Thyroid gland (tissue), 4 donors: Measurements from ENCODE around the gene NPW. TPM values are rescaled to one million over a fixed set of nuclear protein-coding genes. Genes with fewer than 3 reads are reported as not detected.

Source experiments
- DNase-seq, 2 donors: peaks; one replicate each; pipeline ENCODE4 v3.0.0-alpha.2; 2019
- H3K27ac ChIP-seq, 3 donors: fragments of 200-600 bp; sonication (generic); 1 replicate in 2 of 3; 2 replicates in 1 of 3; pipeline ENCODE4 v1.5.1; 2016 to 2019; ENCODE audit warnings: mild to moderate bottlenecking in 1 of 3, moderate library complexity in 1 of 3
- H3K27me3 ChIP-seq: fragments of 200-600 bp; sonication (generic); one replicate; pipeline ENCODE4 v1.5.1; 2019
- H3K36me3 ChIP-seq, 2 donors: fragments of 200-600 bp; sonication (generic); one replicate each; pipeline ENCODE4 v1.5.1; 2016 to 2019
- H3K4me1 ChIP-seq, 2 donors: fragments of 200-600 bp; sonication (generic); one replicate each; pipeline ENCODE4 v1.5.1; 2017 to 2019
- H3K4me3 ChIP-seq, 3 donors: fragments of 200-600 bp; sonication (generic); replicated peaks in 1 of 3; 1 replicate in 2 of 3; 2 replicates in 1 of 3; pipeline ENCODE4 v1.5.1; 2016; ENCODE audit warnings: mild to moderate bottlenecking in 1 of 3
- H3K9me3 ChIP-seq: fragments of 200-600 bp; sonication (generic); one replicate; pipeline ENCODE4 v1.5.1; 2017
- CTCF ChIP-seq, 6 experiments: fragments of 200-600 bp in 3 of 6; fragments of 450-650 bp in 3 of 6; sonication (generic) in 3 of 6; IDR thresholded peaks; one replicate each; pipeline ENCODE4 v1.5.1; 2016 to 2019; ENCODE audit warnings: antibody characterized with exemption in 6 of 6, mild to moderate bottlenecking in 2 of 6, inconsistent platforms in 1 of 6, moderate library complexity in 1 of 6
- POLR2A ChIP-seq, 2 donors: fragments of 450-650 bp; IDR thresholded peaks; one replicate each; pipeline ENCODE4 v1.6.1; 2017; ENCODE audit warnings: antibody characterized with exemption in 2 of 2, mild to moderate bottlenecking in 2 of 2, moderate library complexity in 1 of 2
- WGBS, 2 donors: methylation state at CpG; one replicate each; pipeline ENCODE4 v1.1.5; 2017; 5-methylcytosine and 5-hydroxymethylcytosine counted together
- intact Hi-C: fragments of 100-400 bp; cut with DNase I; formaldehyde crosslinking; loops from one replicate; pipeline ENCODE4 v1.15.1; 2023
- total RNA-seq, 4 donors: library from RNA; depleted of rRNA; stranded (reverse); fragments of >200 nt; gene quantifications; one replicate each; pipeline ENCODE4 v1.2.3, GENCODE V29; 2016

Gene NPW
- total RNA-seq, 4 donors from 2014 or later = 0.54 to 0.63 TPM; not detected in 2

GRCh38 chr16:2023092-2024031 is 3.8 kb downstream of the NPW start:
- peak in 1 of 2 donors; percentile 51 for TF ChIP-seq POLR2A (IDR thresholded peaks at IDR 0.05)
- peak; percentile 89 to 99 (median 98) for TF ChIP-seq CTCF (IDR thresholded peaks at IDR 0.05)
- Histone ChIP-seq H3K4me3 (peak overlapping the region in 1 of 3 donors; percentile 17), H3K4me1 (peaks cover 11 to 50% of the 10 kb centered on the region in 2 donors), H3K9me3 (no peaks in the 10 kb centered on the region), H3K27me3 (peaks cover 7% of the 10 kb centered on the region), H3K36me3 (no peaks in the 10 kb centered on the region), H3K27ac (peak overlapping the region; percentile 31 to 68 (median 37))
- intact Hi-C loops = loop anchor here (5.0 kb wide), 1 partner anchor 129 kb away; no protein-coding TSS in a partner anchor
- WGBS, 2 donors = 9 to 27% methylated on average over 13 to 31 of the region's 53 CpGs
- DNase-seq = peak; percentile 91

GRCh38 chr16:2024032-2024420 is 4.4 kb downstream of the NPW start:
- Histone ChIP-seq H3K9me3 (no peaks in the 10 kb centered on the region), H3K4me3 (no peak overlapping the region), H3K36me3 (no peaks in the 10 kb centered on the region), H3K4me1 (peaks cover 11 to 56% of the 10 kb centered on the region in 2 donors), H3K27me3 (peaks cover 7% of the 10 kb centered on the region), H3K27ac (peak overlapping the region in 2 of 3 donors; percentile 31 to 37)
- no peak for TF ChIP-seq CTCF (IDR thresholded peaks at IDR 0.05)
- no peak for DNase-seq
- 87 to 97% methylated on average over 12 of the region's 12 CpGs for WGBS, 2 donors
- intact Hi-C loops = loop anchor here (5.0 kb wide), 1 partner anchor 128 kb away; no protein-coding TSS in a partner anchor

GRCh38 chr16:2025251-2025650 is 5.7 kb downstream of the NPW start:
- no peaks in the 10 kb centered on the region for H3K9me3 ChIP-seq
- WGBS, 2 donors = 96 to 100% methylated on average over 3 to 14 of the region's 14 CpGs
- H3K27ac ChIP-seq = no peak overlapping the region
- intact Hi-C loops = no loop called here
- H3K4me1 ChIP-seq = peaks cover 11 to 46% of the 10 kb centered on the region in 2 donors
- H3K4me3 ChIP-seq = no peak overlapping the region
- H3K27me3 ChIP-seq = peaks cover 4% of the 10 kb centered on the region
- no peaks in the 10 kb centered on the region for H3K36me3 ChIP-seq
- DNase-seq = no peak
- no peak for TF ChIP-seq POLR2A (IDR thresholded peaks at IDR 0.05)
- TF ChIP-seq CTCF (IDR thresholded peaks at IDR 0.05) = no peak

- Histone ChIP-seq H3K36me3 (no peaks in the 10 kb centered on the region), H3K27me3 (no peaks in the 10 kb centered on the region), H3K27ac (peak overlapping the region in 2 of 3 donors; percentile 50 to 56), H3K4me3 (peak overlapping the region in 1 of 3 donors; percentile 31), H3K9me3 (no peaks in the 10 kb centered on the region), H3K4me1 (peaks cover 11 to 40% of the 10 kb centered on the region in 2 donors)
- no peak for DNase-seq
- WGBS, 2 donors = 80 to 88% methylated on average over 12 to 15 of the region's 16 CpGs
- TF ChIP-seq CTCF (IDR thresholded peaks at IDR 0.05) = no peak
- no peak for TF ChIP-seq POLR2A (IDR thresholded peaks at IDR 0.05)
- intact Hi-C loops = loop anchor here (2.0 kb wide), 1 partner anchor 19 kb away; no protein-coding TSS in a partner anchor
Measured at GRCh38 chr16:2025878-2026460, 6.4 kb downstream of the NPW start.
